GM19025 (cell line): Measurements from ENCODE around the gene WASHC3.
"Not testable (repeated sequence)": the region's sequence is repeated elsewhere in the genome, so short reads cannot be mapped to it uniquely, and the experiment has no call there.

ENCODE experiments used
- ATAC-seq: cut with Tn5 transposase; IDR thresholded peaks from one replicate; pipeline ENCODE4 v1.9.1; 2021; ENCODE audit warnings: mild to moderate bottlenecking, low read depth, moderate library complexity; ENCODE audit not compliant: unreplicated experiment

WASHC3 gene

DNA sequence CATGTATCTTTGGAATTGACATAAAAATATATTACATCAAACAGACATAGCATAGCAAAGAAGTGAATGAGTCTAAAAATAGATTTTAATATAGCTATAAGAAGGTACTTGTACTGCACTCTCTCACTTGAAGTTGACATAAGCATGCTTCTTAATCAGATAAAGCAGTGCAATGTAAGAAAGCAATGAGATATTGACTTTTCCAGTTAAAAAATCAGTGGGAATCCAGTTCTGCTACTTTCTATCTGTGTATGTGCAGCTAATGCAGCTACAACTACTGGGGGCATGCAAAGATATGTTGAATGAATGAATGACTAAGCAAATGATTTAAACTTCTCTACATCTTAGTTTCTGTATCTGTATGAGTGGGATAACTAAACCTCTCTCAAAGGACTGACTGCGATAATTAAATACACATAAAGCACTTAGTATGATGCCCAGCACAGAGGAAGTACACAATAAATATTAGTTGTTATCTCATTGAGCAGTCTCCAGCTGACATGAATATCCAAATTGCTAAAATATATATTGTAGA, 10.3 kb downstream of the WASHC3 start:
- ATAC-seq, result no peak

DNA sequence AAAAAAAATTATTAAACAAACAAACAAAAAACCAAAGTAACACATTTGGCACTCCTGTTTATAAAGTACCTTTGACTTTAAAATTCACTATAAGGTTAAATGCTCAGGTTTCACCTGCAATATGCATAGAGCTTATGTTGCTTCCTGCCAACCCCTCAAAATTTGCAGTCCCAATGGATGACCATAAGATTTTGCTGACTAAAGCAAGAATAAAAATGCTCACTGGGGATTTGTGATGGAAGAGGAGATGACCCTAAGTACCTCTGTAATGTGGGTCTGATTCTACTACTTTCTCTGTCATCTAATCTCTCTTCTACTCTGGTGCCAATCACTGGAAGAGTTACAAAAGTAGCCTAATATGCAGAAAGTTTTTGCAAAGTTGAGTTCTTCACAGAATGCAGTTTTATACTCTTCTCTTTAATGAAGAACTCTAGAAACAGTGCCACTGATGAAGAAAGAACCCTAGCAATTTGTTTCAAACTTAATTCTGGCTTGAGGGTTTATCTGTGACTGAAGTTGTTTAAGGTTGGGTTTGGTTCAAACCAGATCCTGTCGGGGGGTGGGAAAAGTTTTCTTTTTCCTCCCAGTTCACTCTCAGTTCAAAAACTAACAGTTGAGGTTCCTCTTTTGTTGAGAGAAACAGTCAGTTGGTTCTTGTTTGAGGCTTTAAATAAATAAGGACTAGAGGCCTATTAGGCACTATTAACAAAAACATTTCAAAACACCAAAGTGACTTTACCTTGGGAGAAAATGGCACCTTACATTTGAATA, 10.9 kb downstream of the WASHC3 start:
- ATAC-seq, result no peak

DNA sequence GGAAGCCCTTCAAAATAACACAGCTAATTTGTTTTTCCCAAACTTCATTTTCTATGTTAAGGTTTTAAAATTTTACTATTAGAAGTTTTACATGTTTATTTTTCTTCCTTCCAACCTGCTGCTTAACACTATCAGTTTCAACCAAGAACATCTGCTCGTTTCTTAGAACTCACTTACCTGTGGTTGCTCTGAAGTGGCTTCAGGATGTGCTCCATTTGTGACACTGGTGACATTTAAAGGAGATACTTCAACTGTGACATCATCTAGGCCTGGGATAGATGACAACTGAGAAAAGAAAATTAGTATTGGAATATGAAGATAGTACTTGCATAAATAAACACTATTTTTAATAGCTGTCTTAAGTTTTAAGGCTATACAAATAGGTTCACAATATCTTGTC, 17.9 kb downstream of the WASHC3 start:
- peak; percentile 70 for ATAC-seq

DNA sequence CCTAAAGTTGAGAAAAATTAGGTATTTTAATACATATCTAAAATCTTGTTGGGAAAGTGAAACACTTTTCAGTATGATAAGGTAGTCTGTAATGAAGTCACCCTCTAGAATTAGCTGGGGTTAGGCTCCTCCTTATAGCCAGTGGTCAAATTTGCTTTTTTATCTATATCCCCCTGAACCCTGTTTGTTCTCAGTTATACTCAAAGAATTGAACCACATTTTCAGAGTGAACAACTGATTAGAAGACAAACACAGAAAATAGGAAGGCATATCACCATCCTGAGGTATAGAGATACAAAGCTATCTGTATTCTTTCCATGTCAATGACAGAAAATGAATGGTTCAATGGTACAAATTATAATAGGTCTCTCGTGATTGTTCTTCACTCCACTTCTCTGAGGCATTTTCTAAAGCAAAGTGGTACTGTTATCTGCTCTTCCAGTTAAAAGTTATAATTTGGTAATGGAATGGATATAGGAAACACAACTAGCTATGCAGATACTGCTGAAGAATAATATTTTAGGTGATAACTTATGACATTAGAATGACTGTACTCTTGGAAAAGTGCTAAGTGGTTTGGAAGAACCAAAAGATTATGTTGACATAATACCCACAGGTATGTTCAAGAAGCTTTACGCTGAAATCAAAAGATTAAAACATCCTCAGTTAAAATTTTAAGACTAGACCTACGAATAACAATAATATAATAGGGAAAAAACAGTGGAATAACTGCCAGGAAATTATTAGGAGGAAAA, 27.6 kb downstream of the WASHC3 start:
- ATAC-seq, result no peak

DNA sequence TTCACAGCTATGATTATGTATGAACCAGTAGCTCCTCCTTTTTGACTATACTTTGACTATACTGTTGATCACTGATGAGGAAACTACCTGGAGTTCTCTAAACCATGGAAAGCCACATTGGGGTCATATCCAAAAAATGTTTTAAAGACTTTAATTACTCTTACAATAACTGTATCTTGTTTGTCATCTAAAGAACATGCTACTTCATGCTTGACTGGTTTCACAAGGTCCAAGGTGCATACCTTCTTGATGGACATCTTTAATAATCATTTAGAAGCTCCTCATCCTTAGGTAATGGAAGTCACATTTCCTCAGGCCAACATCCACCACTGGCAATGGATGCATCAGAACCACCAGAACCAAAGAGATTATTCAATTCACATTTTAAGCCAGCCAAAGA, 29.9 kb downstream of the WASHC3 start:
- no peak for ATAC-seq

DNA sequence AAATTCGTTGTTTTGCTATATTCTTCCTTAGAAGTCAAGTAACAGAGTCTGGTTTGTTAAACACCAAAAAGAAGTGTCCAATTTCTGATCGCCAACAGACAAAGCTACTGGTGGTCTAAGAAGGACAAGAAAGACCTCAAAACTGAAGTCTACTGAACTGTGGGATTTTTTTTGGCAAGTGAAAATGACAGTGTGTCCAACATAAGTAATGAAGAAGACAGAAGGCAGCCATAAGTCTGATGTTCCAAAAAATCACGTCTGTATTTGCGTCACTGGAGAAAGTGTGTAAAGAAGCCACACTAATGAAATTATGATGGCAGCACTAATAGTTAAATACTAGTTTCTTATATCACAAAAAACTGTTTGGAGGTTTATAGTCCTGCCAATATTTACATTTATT, 32.6 kb downstream of the WASHC3 start:
- no peak for ATAC-seq

DNA sequence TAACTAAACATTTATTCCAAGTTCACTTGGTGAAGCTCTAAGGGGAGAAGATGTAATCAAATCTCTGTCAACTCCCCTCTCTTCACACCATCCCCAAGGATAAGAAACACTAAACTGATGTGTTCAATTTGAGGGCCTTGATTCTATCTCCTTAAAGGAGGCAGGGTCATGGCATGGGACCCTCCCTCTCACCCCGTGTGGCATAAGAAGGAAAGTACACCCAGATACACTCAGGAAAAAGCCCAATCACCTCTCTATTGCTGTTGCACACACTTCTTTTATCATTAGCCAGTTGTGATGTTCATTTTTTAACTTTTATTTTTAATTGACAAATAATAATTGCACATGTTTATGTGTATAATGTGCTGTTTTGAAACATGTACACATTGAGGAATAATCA, 35.1 kb downstream of the WASHC3 start:
- ATAC-seq, result no peak

DNA sequence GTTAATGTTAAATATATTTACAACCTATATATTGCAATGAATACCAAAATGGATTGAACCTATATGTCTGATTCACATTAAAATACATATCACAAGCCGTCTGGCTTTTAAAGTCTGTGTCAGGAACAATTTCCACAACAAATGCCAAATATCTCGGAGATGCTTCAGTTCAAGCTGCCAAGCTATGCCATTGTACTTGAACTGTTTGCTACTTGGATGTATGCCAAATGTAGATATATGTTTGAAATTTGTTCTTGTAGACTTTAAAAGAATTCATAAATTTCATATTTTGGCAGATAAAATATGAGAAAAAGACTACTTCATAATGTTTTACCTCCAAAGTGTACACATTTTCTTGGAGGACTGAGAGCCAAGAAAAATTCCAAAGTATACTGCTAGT, 37.0 kb downstream of the WASHC3 start:
- ATAC-seq, result no peak

DNA sequence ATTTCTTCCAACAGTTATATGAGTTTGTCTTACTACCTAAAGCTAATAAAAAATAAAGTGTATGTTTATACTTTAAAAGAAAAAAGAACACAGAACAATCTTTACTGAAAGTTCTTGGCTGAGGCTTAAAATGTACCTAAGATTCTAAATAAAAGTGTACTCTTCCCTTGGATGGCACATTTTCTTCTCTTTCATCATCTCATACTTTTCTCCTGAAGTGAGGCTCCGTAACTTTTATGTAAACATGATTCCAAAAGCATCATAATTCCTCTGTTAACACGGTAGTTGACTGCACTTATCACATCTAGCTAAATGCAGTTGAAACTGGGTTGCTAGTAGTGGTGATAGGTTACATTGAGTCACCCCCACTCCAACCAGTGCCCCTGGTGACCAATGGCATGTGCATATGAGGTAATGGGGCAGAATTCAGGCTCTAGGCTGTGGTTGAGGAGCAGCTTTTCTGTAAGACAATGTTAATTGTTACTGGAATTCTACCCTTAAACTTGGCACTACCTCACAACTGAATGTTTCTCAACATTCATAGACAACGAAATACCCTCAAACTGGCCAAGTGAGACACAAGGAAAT, 38.4 kb downstream of the WASHC3 start:
- no peak for ATAC-seq

DNA sequence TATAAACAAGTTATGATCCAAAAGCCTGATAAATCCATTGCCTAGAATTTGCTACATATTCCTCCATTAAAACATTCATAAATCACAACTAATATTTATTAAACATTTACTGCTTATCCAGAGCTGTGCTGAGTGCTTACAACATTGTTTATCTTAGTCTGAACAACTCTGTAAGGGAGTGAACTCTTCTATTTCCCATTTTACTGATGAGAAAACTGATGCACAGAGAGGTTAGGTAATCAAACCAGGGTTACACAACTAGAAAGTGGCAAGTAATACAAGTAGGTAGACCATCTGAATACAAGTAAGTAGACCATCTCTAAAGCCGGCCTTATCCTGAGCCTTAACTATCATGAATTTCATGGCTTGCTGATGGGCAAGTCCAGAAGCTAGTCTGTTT, 39.5 kb downstream of the WASHC3 start:
- no peak for ATAC-seq

DNA sequence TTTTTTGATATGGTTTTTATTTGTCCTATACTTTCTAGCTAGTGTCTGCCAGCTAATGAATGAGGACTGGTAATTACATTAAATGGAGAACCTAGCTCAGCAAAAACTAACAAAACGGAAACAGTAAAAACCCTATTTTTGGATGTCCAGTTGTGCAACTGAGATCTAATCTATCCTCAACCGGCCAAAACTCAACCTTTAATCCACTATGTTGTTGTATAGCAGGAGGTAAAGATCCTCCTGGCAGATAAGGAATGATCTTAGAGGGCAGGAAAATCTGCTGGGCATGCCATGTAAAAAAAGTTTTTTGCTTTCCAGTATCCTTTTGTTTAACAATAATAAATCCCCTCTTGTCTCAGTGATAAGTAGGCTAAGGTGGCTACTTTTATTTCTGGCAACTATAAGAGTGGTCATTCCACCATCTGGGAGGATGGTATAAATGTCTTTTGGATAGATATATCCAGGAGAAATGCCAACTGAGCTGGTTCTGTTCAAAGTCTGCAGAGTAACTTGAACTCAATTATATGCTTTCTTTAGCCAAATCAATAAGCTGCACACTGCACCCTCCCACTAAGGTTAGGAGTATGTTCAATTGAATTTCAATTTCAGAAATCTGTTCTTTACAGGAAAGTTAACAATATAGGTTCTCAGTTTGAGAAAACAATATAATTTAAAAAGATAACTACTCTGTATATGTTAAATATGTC, 40.1 kb downstream of the WASHC3 start:
- no peak for ATAC-seq

DNA sequence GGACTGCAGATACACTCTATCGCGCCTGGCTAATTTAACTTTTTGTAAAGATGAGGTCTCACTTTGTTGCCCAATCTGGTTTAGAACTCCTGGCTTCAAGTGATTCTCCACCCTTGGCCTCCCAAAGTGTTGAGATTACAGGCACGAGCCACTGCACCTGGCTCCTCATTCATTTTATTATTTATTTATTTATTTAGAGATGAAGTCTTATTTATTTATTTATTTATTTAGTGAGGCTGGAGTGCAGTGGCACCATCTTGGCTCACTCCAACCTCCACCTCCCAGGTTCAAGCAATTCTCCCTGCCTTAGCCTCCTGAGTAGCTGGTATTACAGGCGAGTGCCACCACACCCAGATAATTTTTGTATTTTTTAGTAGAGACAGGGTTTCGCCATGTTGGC, 43.2 kb downstream of the WASHC3 start:
- not testable (repeated sequence) for ATAC-seq

DNA sequence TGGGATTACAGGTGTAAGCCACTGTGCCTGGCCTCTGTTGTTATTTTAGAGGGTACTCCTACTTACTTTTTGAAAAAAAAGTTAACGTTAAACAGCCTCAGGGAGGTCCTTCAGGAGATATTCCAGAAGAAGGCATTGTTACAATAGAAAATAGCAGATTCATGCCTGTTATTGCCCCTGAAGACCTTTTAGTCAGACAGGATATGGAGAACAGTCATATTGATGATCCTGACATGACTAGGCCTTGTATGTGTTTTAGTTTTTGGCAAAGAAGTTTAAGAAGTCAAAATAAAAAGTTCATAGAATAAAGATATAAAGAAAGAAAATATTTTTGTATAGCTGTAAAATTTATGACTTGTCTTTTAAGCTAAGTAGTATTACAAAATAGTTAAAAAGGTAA, 45.3 kb downstream of the WASHC3 start:
- no peak for ATAC-seq

DNA sequence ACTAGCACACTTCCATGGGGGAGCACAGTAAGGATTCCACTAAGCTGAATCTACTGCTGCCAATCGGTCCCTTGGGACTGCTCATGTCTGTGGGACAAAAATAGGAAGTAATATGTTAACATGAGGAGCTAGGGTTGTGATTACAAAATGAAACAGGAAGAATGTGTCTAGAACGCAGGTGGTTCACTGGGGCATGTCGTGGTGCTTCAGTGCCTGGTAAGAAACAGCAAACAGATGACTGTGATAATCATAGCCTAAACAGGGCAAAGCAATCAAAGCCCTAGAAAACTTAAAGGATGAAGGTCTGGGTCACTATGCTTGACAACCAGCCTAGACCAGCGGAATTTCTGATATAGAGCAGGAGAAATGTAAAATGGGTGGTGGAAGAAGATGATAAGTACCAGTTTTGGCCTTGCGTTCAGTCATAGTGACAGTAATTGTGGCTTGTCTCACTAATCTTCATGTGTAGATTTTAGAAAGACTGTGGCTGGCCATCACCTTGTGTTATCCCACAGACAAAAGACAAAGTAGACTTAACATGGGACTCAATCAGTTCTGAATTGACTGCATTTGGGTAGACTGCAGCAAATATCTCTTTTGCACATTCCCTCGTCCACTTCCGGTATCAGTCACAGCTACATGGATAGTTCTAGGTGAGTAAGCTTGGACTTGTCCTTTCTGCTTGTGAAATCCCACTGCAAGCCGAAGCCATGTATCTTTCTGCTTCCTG, 51.4 kb downstream of the WASHC3 start:
- ATAC-seq, result peak; percentile 85

DNA sequence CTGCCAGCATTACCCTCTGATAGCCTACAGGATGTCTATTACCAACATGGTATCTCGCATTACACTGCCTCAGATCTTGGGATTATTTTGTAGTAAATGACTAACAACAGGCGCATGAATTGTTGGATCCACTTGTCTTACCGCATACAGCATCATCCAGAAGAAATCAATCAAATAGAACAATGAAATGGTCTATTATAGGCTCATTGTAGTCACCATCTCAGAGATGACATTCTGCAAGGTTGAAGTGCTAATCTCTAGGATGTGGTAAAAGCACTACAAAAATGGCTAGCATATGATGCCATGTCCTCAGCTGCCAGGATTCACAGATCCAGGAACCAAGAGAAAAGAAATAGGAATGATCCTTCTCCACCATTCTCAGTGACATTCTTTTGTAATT, 52.0 kb downstream of the WASHC3 start:
- no peak for ATAC-seq

DNA sequence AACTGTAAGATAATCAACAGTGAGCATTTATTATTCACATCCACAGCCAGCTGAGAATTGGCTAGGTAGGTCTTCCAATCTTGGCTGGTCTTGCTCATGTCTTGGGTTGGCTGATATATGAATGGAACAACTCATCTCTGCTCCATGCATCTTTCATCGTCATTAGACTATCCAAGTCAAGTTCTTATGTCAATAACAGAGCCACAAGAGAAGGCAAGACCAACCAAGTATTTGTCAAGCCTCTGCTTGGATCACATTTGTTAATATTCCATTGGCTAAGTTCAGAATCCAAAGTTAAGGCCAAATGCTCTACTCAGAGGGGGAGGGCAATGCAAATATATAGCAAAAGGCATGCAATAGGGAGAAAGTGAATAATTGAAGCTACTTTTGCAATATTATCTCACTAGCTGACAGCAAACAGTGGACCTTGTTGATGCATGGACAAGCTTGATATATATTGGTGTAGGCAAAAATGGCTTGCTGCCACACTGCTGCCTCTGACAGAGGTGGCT, 53.1 kb downstream of the WASHC3 start:
- ATAC-seq, result no peak

DNA sequence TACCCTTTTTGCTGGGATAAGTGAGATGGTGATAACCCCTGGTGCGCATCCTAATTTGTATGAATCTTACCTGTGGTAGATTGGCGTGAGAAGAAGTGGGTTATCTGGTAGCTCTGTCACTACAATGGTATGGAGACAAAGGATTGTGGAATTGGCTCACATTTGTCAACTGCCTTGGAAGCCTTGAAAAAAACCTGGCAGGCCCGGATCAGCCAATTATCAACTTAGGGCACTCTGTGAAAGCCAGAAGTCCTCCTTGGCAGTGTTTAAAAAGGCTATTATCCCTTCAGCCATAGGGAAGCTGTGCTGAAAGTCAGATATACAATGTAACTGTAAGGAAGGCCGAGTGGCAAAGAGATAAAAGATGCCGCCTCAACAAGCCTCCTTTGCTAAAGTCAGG, 56.5 kb downstream of the WASHC3 start:
- ATAC-seq, result no peak

DNA sequence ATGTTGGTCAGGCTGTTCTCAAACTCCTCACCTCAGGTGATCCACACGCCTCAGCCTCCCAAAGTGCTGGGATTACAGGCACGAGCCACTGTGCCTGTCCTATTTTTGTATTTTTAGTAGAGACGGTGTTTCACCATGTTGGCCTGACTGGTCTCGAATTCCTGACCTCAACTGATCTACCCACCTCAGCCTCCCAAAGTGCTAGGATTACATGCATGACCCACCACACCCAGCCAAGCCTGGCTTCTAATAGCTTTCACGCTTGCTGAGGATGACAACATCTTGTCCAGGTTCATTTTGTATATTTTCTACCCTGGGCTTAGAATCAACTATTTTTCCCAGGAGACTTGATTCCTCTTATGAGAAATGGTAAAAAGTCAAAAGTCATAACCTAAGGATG, 64.7 kb downstream of the WASHC3 start:
- no peak for ATAC-seq

DNA sequence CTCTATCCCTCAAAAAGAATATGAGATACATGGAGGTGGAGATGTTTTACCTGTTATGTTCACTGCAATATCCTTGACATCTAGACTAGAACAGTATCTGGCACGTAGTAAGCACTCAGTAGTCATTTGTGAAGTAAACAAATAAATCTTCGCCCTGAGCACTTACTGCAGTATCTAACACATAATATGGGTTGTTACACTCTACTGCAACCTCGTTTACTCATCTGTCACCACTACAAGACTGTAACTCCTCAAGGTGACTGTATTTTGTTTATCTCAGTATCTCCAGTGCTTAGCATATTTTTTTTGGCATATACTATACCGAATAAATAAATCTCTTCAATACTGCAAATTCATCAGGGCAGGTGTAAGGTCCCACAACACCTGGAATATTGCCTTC, 66.1 kb downstream of the WASHC3 start:
- ATAC-seq, result no peak

DNA sequence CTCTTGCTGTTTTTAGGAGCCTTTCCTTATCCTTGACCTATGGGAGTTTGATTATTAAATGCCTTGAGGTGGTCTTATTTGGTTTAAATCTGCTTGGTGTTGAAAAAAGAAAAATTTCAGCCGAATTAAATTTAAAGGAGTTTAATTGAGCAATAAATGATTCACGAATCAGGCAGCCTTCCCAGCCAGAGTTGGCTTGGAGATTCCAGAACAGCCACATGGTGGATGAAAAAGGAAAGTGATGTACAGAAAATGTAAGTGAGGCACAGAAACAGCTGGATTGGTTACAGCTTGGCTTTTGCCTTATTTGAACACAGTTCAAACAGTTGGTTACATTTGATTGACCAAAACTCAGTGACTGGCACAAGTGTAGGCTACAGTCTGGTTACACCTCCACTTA, 69.7 kb downstream of the WASHC3 start:
- ATAC-seq, result no peak
